Hematopoietic multipotent progenitor cell (in vitro differentiated cells): Measurements from ENCODE around the gene CYP4Z1. TPM values are rescaled to one million over a fixed set of nuclear protein-coding genes. Genes with fewer than 3 reads are reported as not detected.
"Not testable (repeated sequence)": the region's sequence is repeated elsewhere in the genome, so short reads cannot be mapped to it uniquely, and the experiment has no call there.

ENCODE experiments used
- DNase-seq, 3 donors: peaks; one replicate each; pipeline ENCODE4 v3.0.0-alpha.2; 2011 to 2015; ENCODE audit warnings: low read depth in 2 of 3, low spot score in 2 of 3
- total RNA-seq: library from RNA; depleted of rRNA; stranded (reverse); fragments of >200 nt; gene quantifications from one replicate; pipeline ENCODE4 v1.2.3, GENCODE V29; 2012

CYP4Z1 gene
- total RNA-seq, 1 donor: not detected

DNA sequence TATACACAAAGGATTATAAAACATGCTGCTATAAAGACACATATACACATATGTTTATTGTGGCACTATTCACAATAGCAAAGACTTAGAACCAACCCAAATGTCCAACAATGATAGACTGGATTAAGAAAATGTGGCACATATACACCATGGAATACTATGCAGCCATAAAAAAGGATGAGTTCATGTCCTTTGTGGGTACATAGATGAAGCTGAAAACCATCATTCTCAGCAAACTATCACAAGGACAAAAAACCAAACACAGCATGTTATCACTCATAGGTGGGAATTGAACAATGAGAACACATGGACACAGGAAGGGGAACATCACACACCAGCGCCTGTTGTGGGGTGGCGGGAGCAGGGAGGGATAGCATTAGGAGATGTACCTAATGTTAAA is 60.0 kb downstream of the CYP4Z1 start:
- not testable (repeated sequence) for DNase-seq

- no peak for DNase-seq
Observed at GRCh38 chr1:47128221-47128620, 61.2 kb downstream of the CYP4Z1 start.

- DNase-seq: not testable (repeated sequence)
Observed at GRCh38 chr1:47128854-47129253, 61.8 kb downstream of the CYP4Z1 start.

DNA sequence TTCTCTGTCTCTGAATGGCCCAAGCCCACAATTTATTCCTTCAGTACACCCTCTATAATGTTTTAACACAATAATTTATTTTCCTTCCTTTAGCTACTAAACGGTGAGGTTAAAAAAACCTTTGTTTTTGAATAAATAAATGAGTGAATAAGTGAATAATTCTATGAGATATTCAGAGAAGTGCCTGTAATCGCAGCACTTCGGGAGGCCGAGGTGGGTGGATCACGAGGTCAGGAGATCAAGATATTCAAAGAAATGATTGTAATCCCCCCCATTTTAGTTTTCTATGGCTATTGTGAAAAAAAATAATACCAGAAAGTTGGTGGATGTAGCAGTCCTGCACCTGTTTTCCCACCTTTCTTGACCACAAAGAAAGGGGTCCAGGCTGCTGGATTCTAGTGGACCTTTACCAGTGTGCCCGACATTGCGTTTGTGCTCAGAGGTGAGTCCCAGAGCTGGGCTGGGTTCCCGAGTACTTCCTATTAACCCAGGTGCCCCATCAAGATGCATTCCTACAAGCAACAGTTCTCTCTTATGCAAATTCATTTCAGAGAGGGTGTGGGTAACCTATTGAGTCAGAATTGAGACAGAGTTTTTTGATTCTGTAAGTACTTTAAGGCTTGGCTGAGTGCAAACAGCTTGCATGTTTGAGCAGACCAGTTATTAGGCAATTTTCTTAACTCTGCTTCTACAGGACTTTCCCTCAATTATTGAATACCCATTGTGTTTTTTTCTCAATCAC is 62.6 kb downstream of the CYP4Z1 start:
- not testable (repeated sequence) for DNase-seq

DNA sequence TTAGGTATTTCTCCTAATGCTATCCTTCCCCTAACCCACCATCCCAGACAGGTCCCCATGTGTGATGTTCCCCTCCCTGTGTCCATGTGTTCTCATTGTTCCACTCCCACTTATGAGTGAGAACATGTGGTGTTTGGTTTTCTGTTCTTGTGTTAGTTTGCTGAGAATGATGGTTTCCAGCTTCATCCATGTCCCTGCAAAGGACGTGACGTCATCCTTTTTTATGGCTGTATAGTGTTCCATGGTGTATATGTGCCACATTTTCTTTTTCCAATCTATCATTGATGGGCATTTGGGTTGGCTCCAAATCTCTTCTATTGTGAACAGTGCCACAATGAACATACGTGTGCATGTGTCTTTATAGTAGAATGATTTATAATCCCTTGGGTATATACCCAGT is 65.6 kb downstream of the CYP4Z1 start:
- not testable (repeated sequence) for DNase-seq

DNA sequence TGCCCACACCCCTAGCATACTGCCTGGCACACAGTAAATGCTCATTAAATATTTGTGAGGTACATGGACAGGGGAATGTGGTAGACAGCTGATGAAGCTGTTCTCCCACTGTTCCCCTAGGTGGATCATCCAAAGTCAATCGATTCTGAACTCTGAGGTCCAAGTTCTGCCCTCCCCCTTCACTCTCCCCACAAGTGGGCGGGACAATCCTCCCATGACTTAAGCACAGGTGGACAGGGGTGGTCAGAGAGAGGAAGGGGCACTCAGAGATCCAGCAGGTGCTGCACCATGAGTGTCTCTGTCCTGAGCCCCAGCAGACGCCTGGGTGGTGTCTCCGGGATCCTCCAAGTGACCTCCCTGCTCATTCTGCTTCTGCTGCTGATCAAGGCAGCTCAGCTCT is 70.2 kb downstream of the CYP4Z1 start, which contains the start of gene CYP4A22:
Gene CYP4A22, plus strand, starts transcription at position 244 of the 400 bp plus-strand sequence. Its CDS starts 45 bp downstream, at position 289.
- DNase-seq: no peak

- no peak for DNase-seq
Observed at GRCh38 chr1:47137925-47138615, 71.0 kb downstream of the CYP4Z1 start.

- DNase-seq: not testable (repeated sequence)
Observed at GRCh38 chr1:47140358-47140757, 73.3 kb downstream of the CYP4Z1 start.

DNA sequence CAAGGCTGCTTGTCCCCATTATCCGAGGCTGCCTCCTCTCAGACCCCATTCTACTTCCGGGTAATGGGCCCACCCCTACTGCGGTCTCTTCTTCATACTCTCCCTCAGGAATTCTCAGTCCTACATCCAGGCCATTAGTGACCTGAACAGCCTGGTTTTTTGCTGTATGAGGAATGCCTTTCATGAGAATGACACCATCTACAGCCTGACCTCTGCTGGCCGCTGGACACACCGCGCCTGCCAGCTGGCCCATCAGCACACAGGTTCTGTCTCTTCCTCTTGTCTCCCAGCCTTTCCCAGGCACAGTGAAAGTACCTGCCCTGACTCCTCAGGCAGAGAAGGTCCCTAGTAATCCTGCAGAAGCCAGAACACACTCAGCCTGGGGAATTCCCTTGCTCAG is 76.6 kb downstream of the CYP4Z1 start:
- not testable (repeated sequence) for DNase-seq

GRCh38 chr1:47146495-47146894 is 79.5 kb downstream of the CYP4Z1 start:
- DNase-seq: not testable (repeated sequence)

- DNase-seq: no peak
Observed at GRCh38 chr1:47147047-47147785, 80.2 kb downstream of the CYP4Z1 start.

DNA sequence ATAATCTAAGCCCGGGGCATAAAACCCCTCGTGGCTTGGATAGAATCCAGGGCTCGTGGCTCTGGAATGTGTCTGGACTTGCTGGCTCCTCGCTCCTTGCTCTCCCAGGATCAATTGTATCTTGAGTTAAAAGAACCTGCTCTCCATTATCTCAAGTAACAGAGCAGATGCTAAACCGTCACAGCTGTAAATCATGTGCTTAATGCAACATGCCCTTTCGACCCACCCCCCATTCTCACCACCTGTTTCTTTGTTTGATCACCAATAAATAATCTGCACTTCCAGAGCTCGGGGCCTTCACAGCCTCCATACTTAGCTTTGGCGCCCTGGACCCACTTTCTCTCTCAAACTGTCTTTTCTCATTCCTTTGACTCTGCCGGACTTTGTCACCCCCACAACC is 82.1 kb downstream of the CYP4Z1 start:
- DNase-seq: not testable (repeated sequence)

- not testable (repeated sequence) for DNase-seq
Observed at GRCh38 chr1:47156457-47156856, 89.4 kb downstream of the CYP4Z1 start.

GRCh38 chr1:47157957-47158356 is 90.9 kb downstream of the CYP4Z1 start:
- not testable (repeated sequence) for DNase-seq

DNA sequence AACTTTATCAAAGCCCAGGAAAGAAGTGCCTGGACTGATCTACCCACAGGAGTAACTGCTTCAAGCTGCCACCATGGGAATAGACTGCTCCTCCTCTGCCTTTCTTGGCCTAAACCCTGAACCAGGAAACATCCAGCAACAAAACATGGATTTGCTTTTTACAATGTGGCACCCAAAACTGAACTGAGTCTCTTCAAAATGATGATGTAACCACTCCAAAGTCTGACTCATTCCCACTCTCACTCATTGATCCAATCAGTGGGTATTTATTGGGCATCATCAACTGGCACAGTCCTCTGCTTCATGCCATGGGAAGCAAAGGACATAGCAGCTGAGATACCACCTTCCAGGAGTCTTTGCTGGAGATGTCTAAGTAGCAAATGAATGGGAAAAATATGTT is 93.7 kb downstream of the CYP4Z1 start:
- DNase-seq: no peak

GRCh38 chr1:47161298-47162040 is 94.4 kb downstream of the CYP4Z1 start:
- no peak for DNase-seq

- DNase-seq: no peak
Observed at GRCh38 chr1:47164552-47164951, 97.5 kb downstream of the CYP4Z1 start.
